ENCODE data around the gene NDUFA5.
A peak's percentile ranks its signal among the peaks of the same experiment; 100 is the strongest.

NDUFA5 gene

DNA sequence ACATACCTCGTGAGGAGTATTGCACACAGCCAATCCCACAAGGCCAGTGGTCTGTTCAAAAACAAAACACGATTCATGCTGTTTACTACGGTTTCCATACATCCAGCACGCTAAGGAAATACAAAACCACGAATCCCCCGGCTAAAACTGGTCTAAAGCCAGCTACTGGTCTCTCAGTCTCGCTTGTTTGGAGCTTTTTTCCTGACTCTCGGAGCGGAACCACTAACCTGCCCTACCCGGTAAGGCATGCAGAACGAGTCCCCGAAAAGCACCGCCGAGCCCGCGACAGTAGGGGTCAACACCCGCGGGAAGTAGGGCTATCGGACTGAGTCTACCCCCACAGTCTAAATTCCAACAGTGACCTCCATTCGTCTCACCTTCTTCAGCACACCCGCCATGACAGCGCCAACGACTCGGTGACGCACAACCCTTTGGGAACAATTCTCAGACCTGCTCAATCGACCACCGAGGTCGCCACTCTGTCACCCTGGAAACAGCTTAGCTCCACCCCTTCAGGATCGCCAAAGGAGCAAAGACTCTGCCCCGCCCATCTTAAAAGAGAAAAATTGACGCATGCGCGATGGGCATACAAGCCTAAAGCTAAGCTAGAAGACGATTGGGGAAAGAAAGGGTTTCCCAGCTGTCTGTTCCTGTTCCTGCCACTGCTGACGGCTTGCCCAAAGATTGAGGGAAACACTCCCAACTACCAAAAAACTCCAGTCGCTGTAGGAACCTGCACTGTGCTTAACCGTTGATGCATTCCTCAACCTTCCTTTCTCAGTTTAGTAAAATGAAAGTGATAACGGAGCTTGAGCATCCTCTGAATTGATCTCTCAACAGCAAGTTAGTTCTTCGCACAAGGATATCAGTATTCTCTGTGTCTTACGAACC is at the start of gene NDUFA5:
Gene NDUFA5, minus strand, starts transcription at position 421 of the 891 bp plus-strand sequence. Its CDS starts 23 bp downstream, at position 398.
- CTCF ChIA-PET = interaction anchor here (0.9 to 1.2 kb wide), 2 partner anchors 12 to 23 kb away, joined by 3 read pairs; no protein-coding TSS in a partner anchor
- DNase-seq (ENCODE audit: extremely low spot score) = peak; percentile 94
- TF ChIP-seq, protein P1, sequence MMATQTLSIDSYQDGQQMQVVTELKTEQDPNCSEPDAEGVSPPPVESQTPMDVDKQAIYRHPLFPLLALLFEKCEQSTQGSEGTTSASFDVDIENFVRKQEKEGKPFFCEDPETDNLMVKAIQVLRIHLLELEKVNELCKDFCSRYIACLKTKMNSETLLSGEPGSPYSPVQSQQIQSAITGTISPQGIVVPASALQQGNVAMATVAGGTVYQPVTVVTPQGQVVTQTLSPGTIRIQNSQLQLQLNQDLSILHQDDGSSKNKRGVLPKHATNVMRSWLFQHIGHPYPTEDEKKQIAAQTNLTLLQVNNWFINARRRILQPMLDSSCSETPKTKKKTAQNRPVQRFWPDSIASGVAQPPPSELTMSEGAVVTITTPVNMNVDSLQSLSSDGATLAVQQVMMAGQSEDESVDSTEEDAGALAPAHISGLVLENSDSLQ (IDR thresholded peaks at IDR 0.05) = peak; percentile 75
- no peak for TF ChIP-seq ELF4 (IDR thresholded peaks at IDR 0.05)
- TF ChIP-seq LEF1 (IDR thresholded peaks at IDR 0.05; ENCODE audit: borderline replicate concordance) = no peak
- POLR2A ChIA-PET = interaction anchor here (0.7 to 1.3 kb wide), 10 partner anchors 9 to 191 kb away, joined by 3 to 8 read pairs (median 4); partner anchors contain the start of genes IQUB and WASL

DNA sequence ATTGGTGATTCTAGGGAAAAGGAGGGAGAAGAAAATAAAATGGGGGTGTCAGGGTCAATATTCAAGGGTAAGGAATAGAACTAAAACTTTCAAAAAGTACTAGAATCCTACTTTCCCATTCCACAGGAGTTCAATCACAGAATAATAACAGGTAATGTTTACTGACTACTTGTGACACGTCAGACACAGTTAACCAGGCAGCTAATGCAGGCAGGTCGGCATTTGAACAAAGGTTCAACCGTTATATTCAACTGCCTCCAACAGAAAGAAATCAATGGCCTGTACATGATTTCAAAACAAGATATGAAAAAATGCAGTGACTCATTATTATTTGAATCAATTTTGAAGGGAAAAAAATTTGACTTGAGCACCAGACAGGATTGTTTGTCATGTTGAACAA is 47.1 kb upstream of the NDUFA5 start:
- ChIA-PET CTCF (no interaction called here), POLR2A (no interaction called here)
- TF ChIP-seq FOXK2 (IDR thresholded peaks at IDR 0.05) (no peak), SUZ12 (IDR thresholded peaks at IDR 0.05) (no peak), L3MBTL2 (conservative IDR thresholded peaks at IDR 0.05) (no peak), ARNT (IDR thresholded peaks at IDR 0.05) (no peak), SP1 (IDR thresholded peaks at IDR 0.05) (no peak), ZNF384 (IDR thresholded peaks at IDR 0.05) (no peak), CTBP1 (IDR thresholded peaks at IDR 0.05; ENCODE audit: borderline replicate concordance) (no peak), ELF4 (IDR thresholded peaks at IDR 0.05) (no peak), HDGF (IDR thresholded peaks at IDR 0.05; ENCODE audit: borderline replicate concordance) (no peak)
- DNase-seq (ENCODE audit: extremely low spot score) = no peak

DNA sequence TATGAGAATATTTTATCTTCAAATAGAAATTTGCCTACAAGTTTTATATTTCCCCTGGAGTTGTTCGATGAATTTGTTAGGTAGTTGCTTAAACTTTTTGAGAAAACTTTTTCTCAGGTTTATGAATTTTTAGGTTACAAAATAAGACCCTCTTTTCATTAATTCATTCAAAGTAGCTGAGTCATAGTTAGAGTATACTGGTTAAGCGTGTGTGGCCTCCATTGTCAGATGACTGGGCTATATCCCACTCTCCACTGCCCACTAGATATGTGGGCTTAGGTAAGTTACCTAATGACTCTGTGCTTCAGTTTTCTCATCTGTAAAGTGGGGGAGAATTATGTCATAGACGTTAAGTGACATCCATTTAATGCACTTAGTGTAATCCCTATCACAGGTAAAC is 45.0 kb upstream of the NDUFA5 start:
- CTCF ChIA-PET = no interaction called here
- no peak for DNase-seq (ENCODE audit: extremely low spot score)
- POLR2A ChIA-PET = no interaction called here
- TF ChIP-seq ARNT (IDR thresholded peaks at IDR 0.05) (no peak), FOXK2 (IDR thresholded peaks at IDR 0.05) (no peak), ELF4 (IDR thresholded peaks at IDR 0.05) (no peak), HDGF (IDR thresholded peaks at IDR 0.05; ENCODE audit: borderline replicate concordance) (no peak), NFRKB (IDR thresholded peaks at IDR 0.05) (no peak), SP1 (IDR thresholded peaks at IDR 0.05) (no peak), TARDBP (IDR thresholded peaks at IDR 0.05) (no peak), CTBP1 (IDR thresholded peaks at IDR 0.05; ENCODE audit: borderline replicate concordance) (no peak), LEF1 (IDR thresholded peaks at IDR 0.05; ENCODE audit: borderline replicate concordance) (no peak), BHLHE40 (IDR thresholded peaks at IDR 0.05; ENCODE audit: borderline replicate concordance) (no peak), FOXM1 (IDR thresholded peaks at IDR 0.05; ENCODE audit: borderline replicate concordance) (no peak)
- TF ChIP-seq, protein P1 (IDR thresholded peaks at IDR 0.05) = no peak

DNA sequence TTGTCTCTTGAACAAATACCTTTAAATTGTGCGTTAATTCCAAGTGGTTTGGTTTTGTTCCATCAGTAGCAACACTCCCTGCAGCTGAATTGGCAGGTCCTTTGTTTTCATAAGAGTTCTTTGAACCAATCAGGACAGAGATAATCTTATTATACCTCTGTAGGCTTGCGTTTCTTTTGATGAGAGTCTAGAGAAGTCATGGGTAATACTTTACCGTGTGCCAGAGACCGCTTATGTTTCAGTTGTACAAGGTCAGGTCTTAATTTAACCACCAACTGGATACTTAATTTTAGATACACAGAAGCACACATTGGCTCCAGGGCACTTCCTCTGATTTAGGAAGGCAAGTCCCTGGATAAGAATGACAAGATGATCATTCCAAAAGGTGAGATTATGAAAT is 43.9 kb upstream of the NDUFA5 start, which contains the start of gene ASB15:
Gene ASB15, plus strand, starts transcription at position 292 of the 400 bp plus-strand sequence. CDS start 12,682 bp downstream, outside the sequence.
- no peak for TF ChIP-seq BHLHE40 (IDR thresholded peaks at IDR 0.05; ENCODE audit: borderline replicate concordance)
- no peak for TF ChIP-seq ZNF384 (IDR thresholded peaks at IDR 0.05)
- no peak for TF ChIP-seq TARDBP (IDR thresholded peaks at IDR 0.05)
- TF ChIP-seq ELF4 (IDR thresholded peaks at IDR 0.05) = no peak
- no peak for TF ChIP-seq SP1 (IDR thresholded peaks at IDR 0.05)
- no peak for TF ChIP-seq ARNT (IDR thresholded peaks at IDR 0.05)
- no peak for TF ChIP-seq L3MBTL2 (conservative IDR thresholded peaks at IDR 0.05)
- TF ChIP-seq LEF1 (IDR thresholded peaks at IDR 0.05; ENCODE audit: borderline replicate concordance) = no peak
- no peak for TF ChIP-seq FOXA1 (IDR thresholded peaks at IDR 0.05)
- no peak for DNase-seq (ENCODE audit: extremely low spot score)
- CTCF ChIA-PET = no interaction called here
- POLR2A ChIA-PET = no interaction called here

DNA sequence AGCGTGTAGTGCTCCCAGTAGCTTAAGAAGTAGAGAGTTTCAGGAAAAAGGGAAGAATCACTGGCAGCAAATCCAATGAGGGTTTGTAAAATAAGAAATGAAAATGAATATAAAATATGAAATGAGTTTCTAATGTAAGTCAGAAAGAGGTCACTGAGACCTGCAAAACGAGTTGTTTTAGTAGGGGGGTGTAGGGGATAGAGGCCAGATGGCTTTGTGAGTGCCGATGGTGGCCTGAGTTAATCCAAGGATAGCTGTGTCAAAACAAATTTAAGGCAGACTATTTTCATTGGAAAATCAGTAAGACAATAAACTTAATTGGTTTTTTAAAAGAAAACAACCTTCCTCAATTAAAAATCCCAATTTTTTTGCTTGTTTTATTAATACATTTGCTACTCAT is 43.3 kb upstream of the NDUFA5 start:
- CTCF ChIA-PET = no interaction called here

DNA sequence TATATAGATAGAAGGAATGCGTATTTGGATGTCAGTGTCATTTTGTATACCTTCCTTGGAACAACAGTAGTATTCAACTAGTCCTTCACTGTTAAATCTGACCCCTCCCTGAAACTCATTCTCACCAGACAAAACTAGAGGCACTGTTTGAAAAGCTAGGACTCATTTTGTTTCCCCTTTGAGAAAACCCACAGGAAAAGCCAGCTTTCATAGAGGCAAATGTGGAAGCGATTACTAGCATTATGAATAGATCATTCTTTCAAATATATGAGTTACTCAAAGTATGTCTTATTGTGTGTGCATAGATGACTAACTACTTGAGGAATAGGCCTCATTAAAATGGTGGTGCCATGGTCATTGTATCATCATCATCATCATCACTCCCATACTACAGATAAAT is 42.1 kb upstream of the NDUFA5 start:
- DNase-seq (ENCODE audit: extremely low spot score) = no peak
- CTCF ChIA-PET = no interaction called here

More for the DNA sequence above, 43.3 kb upstream of the NDUFA5 start:
- TF ChIP-seq FOXA1 (IDR thresholded peaks at IDR 0.05) (no peak), ZNF384 (IDR thresholded peaks at IDR 0.05) (no peak), HDGF (IDR thresholded peaks at IDR 0.05; ENCODE audit: borderline replicate concordance) (no peak), LEF1 (IDR thresholded peaks at IDR 0.05; ENCODE audit: borderline replicate concordance) (no peak), SP1 (IDR thresholded peaks at IDR 0.05) (no peak), BHLHE40 (IDR thresholded peaks at IDR 0.05; ENCODE audit: borderline replicate concordance) (no peak), NFRKB (IDR thresholded peaks at IDR 0.05) (no peak), CTBP1 (IDR thresholded peaks at IDR 0.05; ENCODE audit: borderline replicate concordance) (no peak), TARDBP (IDR thresholded peaks at IDR 0.05) (no peak), SUZ12 (IDR thresholded peaks at IDR 0.05) (no peak), ELF4 (IDR thresholded peaks at IDR 0.05) (no peak)
- TF ChIP-seq, protein P1 (IDR thresholded peaks at IDR 0.05) = no peak
- no peak for DNase-seq (ENCODE audit: extremely low spot score)
- POLR2A ChIA-PET = no interaction called here

More for the DNA sequence above, 42.1 kb upstream of the NDUFA5 start:
- TF ChIP-seq, protein P1 (IDR thresholded peaks at IDR 0.05) = no peak
- no peak for TF ChIP-seq L3MBTL2 (conservative IDR thresholded peaks at IDR 0.05)
- TF ChIP-seq HDGF (IDR thresholded peaks at IDR 0.05; ENCODE audit: borderline replicate concordance) = no peak
- no peak for TF ChIP-seq SUZ12 (IDR thresholded peaks at IDR 0.05)
- TF ChIP-seq ELF4 (IDR thresholded peaks at IDR 0.05) = no peak
- no peak for TF ChIP-seq LEF1 (IDR thresholded peaks at IDR 0.05; ENCODE audit: borderline replicate concordance)
- TF ChIP-seq TARDBP (IDR thresholded peaks at IDR 0.05) = no peak
- TF ChIP-seq SP1 (IDR thresholded peaks at IDR 0.05) = no peak
- TF ChIP-seq BHLHE40 (IDR thresholded peaks at IDR 0.05; ENCODE audit: borderline replicate concordance) = no peak
- no peak for TF ChIP-seq FOXK2 (IDR thresholded peaks at IDR 0.05)
- no peak for TF ChIP-seq ZNF384 (IDR thresholded peaks at IDR 0.05)
- no peak for TF ChIP-seq ARNT (IDR thresholded peaks at IDR 0.05)
- TF ChIP-seq CTBP1 (IDR thresholded peaks at IDR 0.05; ENCODE audit: borderline replicate concordance) = no peak
- TF ChIP-seq FOXA1 (IDR thresholded peaks at IDR 0.05) = no peak
- TF ChIP-seq NFRKB (IDR thresholded peaks at IDR 0.05) = no peak
- no peak for TF ChIP-seq FOXM1 (IDR thresholded peaks at IDR 0.05; ENCODE audit: borderline replicate concordance)
- POLR2A ChIA-PET = no interaction called here

Data from HEK293T (cell line).